ENCODE results near the gene VEPH1.

- no peak for TF ChIP-seq CTCF (IDR thresholded peaks at IDR 0.05)
- no peak for TF ChIP-seq EP300 (IDR thresholded peaks at IDR 0.05; ENCODE audit: borderline replicate concordance in 1 of 2, low read depth in 1 of 2, low read length in 1 of 2)
Observed at GRCh38 chr3:157327837-157328236, 175.4 kb downstream of the VEPH1 start.

Measured in SK-N-SH (cell line).